Mesendoderm (in vitro differentiated cells): Measurements from ENCODE around the gene DENND2D.

Source experiments
- DNase-seq: peaks from one replicate; pipeline ENCODE4 v3.0.0; 2013
- H2AK5ac ChIP-seq: 2 replicates; pipeline ENCODE4 v1.6.1; 2013; ENCODE audit warnings: low read length, inconsistent platforms
- H2BK120ac ChIP-seq: 2 replicates; pipeline ENCODE4 v1.6.1; 2013; ENCODE audit warnings: low read depth, mild to moderate bottlenecking, low read length, moderate library complexity, mixed read lengths
- H2BK15ac ChIP-seq: replicated peaks from 2 replicates; pipeline ENCODE4 v1.6.1; 2013; ENCODE audit warnings: low read depth, mild to moderate bottlenecking, moderate library complexity
- H2BK5ac ChIP-seq: 2 replicates; pipeline ENCODE4 v1.6.1; 2013; ENCODE audit warnings: low read length, inconsistent platforms
- H3K18ac ChIP-seq: 2 replicates; pipeline ENCODE4 v1.6.1; 2013; ENCODE audit warnings: mild to moderate bottlenecking, low read length, mixed read lengths
- H3K23ac ChIP-seq: one replicate; pipeline ENCODE4 v1.6.1; 2013; ENCODE audit warnings: low read length
- H3K27ac ChIP-seq: 2 replicates; pipeline ENCODE4 v1.5.1; 2013; ENCODE audit warnings: low read depth, mild to moderate bottlenecking, inconsistent platforms, low read length, moderate library complexity
- H3K27me3 ChIP-seq: 2 replicates; pipeline ENCODE4 v1.6.1; 2013; ENCODE audit warnings: low read length, control low read depth, mild to moderate bottlenecking, inconsistent platforms; ENCODE audit not compliant: insufficient read depth, poor library complexity
- H3K36me3 ChIP-seq: 2 replicates; pipeline ENCODE4 v1.6.1; 2013; ENCODE audit warnings: low read length, inconsistent platforms; ENCODE audit not compliant: control insufficient read depth, insufficient read depth
- H3K4ac ChIP-seq: one replicate; pipeline ENCODE4 v1.6.1; 2013; ENCODE audit warnings: low read depth, mild to moderate bottlenecking, low read length, moderate library complexity
- H3K4me1 ChIP-seq: 2 replicates; pipeline ENCODE4 v1.6.1; 2013; ENCODE audit warnings: low read depth, low read length, inconsistent platforms; ENCODE audit not compliant: control insufficient read depth
- H3K4me2 ChIP-seq: 2 replicates; pipeline ENCODE4 v1.6.1; 2013; ENCODE audit warnings: low read length
- H3K4me3 ChIP-seq: 2 replicates; pipeline ENCODE4 v1.5.1; 2013; ENCODE audit warnings: mild to moderate bottlenecking, low read length
- H3K56ac ChIP-seq: one replicate; pipeline ENCODE4 v1.6.1; 2013; ENCODE audit warnings: low read length
- H3K79me1 ChIP-seq: 2 replicates; pipeline ENCODE4 v1.6.1; 2013; ENCODE audit warnings: low read length, inconsistent platforms
- H3K79me2 ChIP-seq: 2 replicates; pipeline ENCODE4 v1.6.1; 2013; ENCODE audit warnings: mild to moderate bottlenecking, low read length; ENCODE audit not compliant: control insufficient read depth, insufficient read depth
- H3K9ac ChIP-seq: 2 replicates; pipeline ENCODE4 v1.6.1; 2013; ENCODE audit warnings: low read length, inconsistent platforms
- H4K5ac ChIP-seq: one replicate; pipeline ENCODE4 v1.6.1; 2013; ENCODE audit warnings: low read length
- H4K8ac ChIP-seq: one replicate; pipeline ENCODE4 v1.6.1; 2013; ENCODE audit warnings: low read depth, mild to moderate bottlenecking, control low read depth, low read length, moderate library complexity
- WGBS: extraction: QIAGEN DNeasy Blood & Tissue Kit; methylation state at CpG from one replicate; pipeline ENCODE4 v1.1.7; 2013; ENCODE audit warnings: low lambda C conversion rate, missing lambda C conversion rate; ENCODE audit not compliant: insufficient coverage; ENCODE audit errors: extremely low coverage; 5-methylcytosine and 5-hydroxymethylcytosine counted together

Gene DENND2D

DNA sequence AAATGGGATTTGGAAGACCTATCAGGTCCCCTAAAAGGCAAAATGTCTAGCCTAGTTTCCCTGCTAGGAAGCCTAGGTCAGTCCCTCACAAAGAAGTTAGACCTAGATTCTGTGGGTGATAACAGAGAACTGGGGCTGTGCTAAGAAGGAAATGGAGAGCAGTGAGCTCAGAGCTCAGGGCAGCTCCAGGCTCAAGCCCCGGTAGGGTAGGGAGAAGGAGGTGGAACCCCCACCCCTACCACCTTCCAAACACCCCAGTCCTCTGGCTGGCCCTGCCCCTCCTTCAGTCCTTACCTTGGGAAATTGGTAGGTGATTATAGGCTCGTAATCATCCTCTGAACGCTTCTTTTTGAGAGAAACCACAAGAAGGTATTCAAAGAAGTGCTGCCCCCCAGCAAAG lies 1.1 kb downstream of the DENND2D start:
- no peak overlapping the region for H2BK15ac ChIP-seq
- no peak overlapping the region for H3K27ac ChIP-seq
- no peak overlapping the region for H3K18ac ChIP-seq
- no peak overlapping the region for H3K56ac ChIP-seq
- H4K8ac ChIP-seq: no peak overlapping the region
- H3K79me1 ChIP-seq: no peaks in the 10 kb centered on the region
- H3K79me2 ChIP-seq: no peaks in the 10 kb centered on the region
- H3K4ac ChIP-seq: no peak overlapping the region
- no peaks in the 10 kb centered on the region for H3K36me3 ChIP-seq
- no peak overlapping the region for H2BK5ac ChIP-seq
- no peaks in the 10 kb centered on the region for H3K27me3 ChIP-seq
- H4K5ac ChIP-seq: no peak overlapping the region
- no peak overlapping the region for H3K4me2 ChIP-seq
- H2BK120ac ChIP-seq: no peak overlapping the region
- H3K23ac ChIP-seq: no peak overlapping the region
- DNase-seq: no peak
- no peaks in the 10 kb centered on the region for H3K4me1 ChIP-seq
- H3K4me3 ChIP-seq: no peak overlapping the region
- WGBS: no CpG with 5 or more reads among the region's 3 CpGs
- H3K9ac ChIP-seq: no peak overlapping the region
- no peak overlapping the region for H2AK5ac ChIP-seq

DNA sequence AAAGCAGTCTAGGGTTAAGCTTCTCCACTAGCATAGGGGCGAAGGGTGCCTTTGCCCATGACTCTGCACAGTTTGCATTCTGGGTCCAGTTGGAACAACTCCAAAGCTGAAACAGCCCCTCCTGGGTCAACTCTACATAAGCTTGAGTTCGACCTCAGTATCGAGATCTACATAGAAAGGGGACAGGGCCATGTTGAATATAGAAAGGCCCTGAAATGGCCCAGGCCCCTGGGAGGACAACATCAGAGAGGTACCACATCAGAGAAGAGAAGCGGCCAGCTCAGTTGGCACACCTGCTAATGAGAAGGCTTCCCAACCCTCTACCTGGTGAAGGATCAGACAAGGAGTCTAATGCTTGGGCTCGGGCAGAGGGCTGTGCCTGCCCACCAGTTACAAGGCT lies 1.6 kb downstream of the DENND2D start:
- Histone ChIP-seq H3K79me1 (no peaks in the 10 kb centered on the region), H3K56ac (no peak overlapping the region), H4K8ac (no peak overlapping the region), H2BK5ac (no peak overlapping the region), H3K4ac (no peak overlapping the region), H2BK15ac (no peak overlapping the region), H2BK120ac (no peak overlapping the region), H3K27me3 (no peaks in the 10 kb centered on the region), H3K18ac (no peak overlapping the region), H3K27ac (no peak overlapping the region), H3K23ac (no peak overlapping the region), H2AK5ac (no peak overlapping the region), H3K4me3 (no peak overlapping the region), H3K4me1 (no peaks in the 10 kb centered on the region), H3K9ac (no peak overlapping the region), H4K5ac (no peak overlapping the region), H3K4me2 (no peak overlapping the region), H3K79me2 (no peaks in the 10 kb centered on the region), H3K36me3 (no peaks in the 10 kb centered on the region)
- no CpG with 5 or more reads among the region's 5 CpGs for WGBS
- DNase-seq: no peak

DNA sequence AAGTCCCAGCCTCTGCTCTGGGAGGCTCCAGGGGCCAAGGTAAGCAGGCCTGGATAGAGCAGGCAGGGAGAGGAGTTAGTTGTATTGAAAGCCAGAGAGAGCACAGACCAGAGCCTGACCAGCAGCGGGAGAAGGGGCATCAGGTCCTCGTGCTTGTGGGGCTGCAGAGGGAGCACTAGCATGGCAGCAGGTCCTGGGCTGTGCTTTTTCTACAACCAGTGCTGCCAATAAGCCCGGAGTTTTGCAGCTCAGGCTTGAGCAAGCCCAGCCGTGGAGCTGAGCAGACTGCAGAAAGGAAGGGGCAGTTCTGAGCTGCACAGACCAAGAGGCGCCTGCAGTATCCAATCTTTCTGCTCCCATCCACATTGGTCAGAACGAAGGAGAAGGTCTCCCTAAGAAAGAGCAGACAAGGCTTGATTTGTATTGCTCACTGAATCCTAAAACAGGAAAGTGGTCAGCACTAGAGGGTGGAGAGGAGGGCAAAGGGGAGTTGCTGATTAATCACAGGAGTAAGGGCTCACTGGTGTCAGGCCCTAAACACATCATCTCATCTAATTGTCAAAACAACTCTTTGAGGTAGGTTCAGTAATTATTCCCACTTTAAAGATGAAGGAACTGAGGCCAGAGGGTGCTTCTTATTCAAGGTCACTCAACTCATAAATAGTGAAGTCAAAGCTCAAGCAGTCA lies 2.7 kb downstream of the DENND2D start:
- DNase-seq: peak; percentile 86

DNA sequence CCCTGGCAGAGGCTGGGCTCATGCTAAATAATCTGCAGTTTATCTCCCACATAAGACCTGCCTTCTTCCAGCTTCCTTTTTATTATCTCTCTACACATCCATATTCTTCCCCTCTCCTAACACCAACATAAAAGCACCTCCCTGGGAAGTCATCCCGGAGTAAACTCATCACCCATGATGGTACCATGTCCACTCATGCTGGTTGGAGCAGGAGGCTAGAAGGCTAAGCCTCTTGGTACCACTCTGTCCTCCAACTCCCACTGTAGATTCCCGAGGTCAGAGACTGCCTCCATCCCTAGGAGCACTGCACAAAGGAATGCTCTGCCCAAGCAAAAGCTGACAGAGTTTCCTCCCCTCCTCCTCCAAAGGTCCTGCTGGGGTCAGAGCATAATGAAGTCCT lies 4.2 kb downstream of the DENND2D start:
- H3K36me3 ChIP-seq: no peaks in the 10 kb centered on the region
- no peak overlapping the region for H3K9ac ChIP-seq
- no peaks in the 10 kb centered on the region for H3K27me3 ChIP-seq
- H3K56ac ChIP-seq: no peak overlapping the region
- no peak overlapping the region for H4K8ac ChIP-seq
- H2BK15ac ChIP-seq: no peak overlapping the region
- H3K4me1 ChIP-seq: peaks cover 3% of the 10 kb centered on the region
- H3K18ac ChIP-seq: no peak overlapping the region
- H2AK5ac ChIP-seq: no peak overlapping the region
- no peak overlapping the region for H3K27ac ChIP-seq
- WGBS: no CpG with 5 or more reads among the region's 2 CpGs
- no peak overlapping the region for H3K4me3 ChIP-seq
- no peak overlapping the region for H3K23ac ChIP-seq
- DNase-seq: no peak
- no peak overlapping the region for H2BK120ac ChIP-seq
- H4K5ac ChIP-seq: no peak overlapping the region
- no peak overlapping the region for H3K4ac ChIP-seq
- no peak overlapping the region for H3K4me2 ChIP-seq
- H3K79me2 ChIP-seq: no peaks in the 10 kb centered on the region
- no peaks in the 10 kb centered on the region for H3K79me1 ChIP-seq
- H2BK5ac ChIP-seq: no peak overlapping the region

More for the DNA sequence above, 2.7 kb downstream of the DENND2D start:
- Histone ChIP-seq H2BK5ac (no peak overlapping the region), H4K5ac (no peak overlapping the region), H2BK120ac (no peak overlapping the region), H3K79me2 (no peaks in the 10 kb centered on the region), H3K27me3 (no peaks in the 10 kb centered on the region), H3K4ac (no peak overlapping the region), H3K9ac (no peak overlapping the region), H3K36me3 (no peaks in the 10 kb centered on the region), H3K56ac (peak overlapping the region; percentile 1), H3K4me2 (no peak overlapping the region), H3K27ac (no peak overlapping the region), H3K79me1 (no peaks in the 10 kb centered on the region), H3K4me3 (no peak overlapping the region), H4K8ac (no peak overlapping the region), H2BK15ac (no peak overlapping the region), H2AK5ac (no peak overlapping the region), H3K4me1 (peaks cover 2% of the 10 kb centered on the region), H3K23ac (no peak overlapping the region), H3K18ac (no peak overlapping the region)
- WGBS: no CpG with 5 or more reads among the region's 6 CpGs

DNA sequence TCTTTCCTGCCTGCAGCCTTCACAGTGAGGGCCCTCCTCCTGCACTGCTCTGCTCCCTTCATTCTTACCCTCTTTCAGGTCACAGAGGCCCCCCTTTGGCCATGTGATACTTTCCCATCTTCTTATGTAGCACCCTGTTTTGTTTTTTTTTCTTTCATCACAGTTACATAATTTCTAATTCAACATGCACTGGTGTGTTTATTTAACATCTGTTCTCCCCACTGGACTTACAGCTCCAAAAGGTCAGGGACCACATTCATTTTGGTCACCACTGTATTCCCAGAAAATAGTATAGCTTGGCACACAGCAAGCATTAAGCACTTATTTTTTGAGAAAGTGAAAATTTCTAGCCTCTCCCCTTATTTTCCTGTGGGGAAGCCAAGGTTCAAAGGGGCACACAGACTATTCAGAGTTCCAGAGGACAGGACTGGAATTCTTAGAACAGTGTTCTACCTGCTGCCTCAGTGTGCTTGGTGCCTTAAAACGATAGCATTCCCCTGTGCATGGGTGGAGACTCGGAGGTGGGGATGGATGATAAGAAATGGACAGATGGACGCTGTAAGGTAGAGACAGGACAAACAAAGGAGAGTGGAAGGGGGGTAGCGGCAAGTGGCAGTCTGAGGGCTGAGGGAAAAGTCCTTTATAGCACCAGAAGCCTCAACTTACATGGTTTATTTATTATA lies 5.3 kb downstream of the DENND2D start:
- Histone ChIP-seq H4K5ac (no peak overlapping the region), H3K27ac (no peak overlapping the region), H3K18ac (no peak overlapping the region), H3K4me3 (no peak overlapping the region), H3K36me3 (no peaks in the 10 kb centered on the region), H3K79me1 (no peaks in the 10 kb centered on the region), H2BK5ac (no peak overlapping the region), H3K56ac (no peak overlapping the region), H3K27me3 (no peaks in the 10 kb centered on the region), H3K4me1 (peaks cover 3% of the 10 kb centered on the region), H3K4me2 (no peak overlapping the region), H3K9ac (no peak overlapping the region), H3K79me2 (no peaks in the 10 kb centered on the region), H2AK5ac (no peak overlapping the region), H3K23ac (no peak overlapping the region), H4K8ac (no peak overlapping the region), H2BK120ac (no peak overlapping the region), H3K4ac (no peak overlapping the region), H2BK15ac (no peak overlapping the region)
- DNase-seq: no peak
- no CpG with 5 or more reads among the region's 4 CpGs for WGBS
